HG03039 (cell line): ENCODE results near the gene SRSF10.
"Not testable (repeated sequence)": the region's sequence is repeated elsewhere in the genome, so short reads cannot be mapped to it uniquely, and the experiment has no call there.

ENCODE experiments used
- ATAC-seq: cut with Tn5 transposase; IDR thresholded peaks from one replicate; pipeline ENCODE4 v1.9.1; 2021; ENCODE audit warnings: mild to moderate bottlenecking, moderate library complexity; ENCODE audit not compliant: unreplicated experiment

The SRSF10 gene

DNA sequence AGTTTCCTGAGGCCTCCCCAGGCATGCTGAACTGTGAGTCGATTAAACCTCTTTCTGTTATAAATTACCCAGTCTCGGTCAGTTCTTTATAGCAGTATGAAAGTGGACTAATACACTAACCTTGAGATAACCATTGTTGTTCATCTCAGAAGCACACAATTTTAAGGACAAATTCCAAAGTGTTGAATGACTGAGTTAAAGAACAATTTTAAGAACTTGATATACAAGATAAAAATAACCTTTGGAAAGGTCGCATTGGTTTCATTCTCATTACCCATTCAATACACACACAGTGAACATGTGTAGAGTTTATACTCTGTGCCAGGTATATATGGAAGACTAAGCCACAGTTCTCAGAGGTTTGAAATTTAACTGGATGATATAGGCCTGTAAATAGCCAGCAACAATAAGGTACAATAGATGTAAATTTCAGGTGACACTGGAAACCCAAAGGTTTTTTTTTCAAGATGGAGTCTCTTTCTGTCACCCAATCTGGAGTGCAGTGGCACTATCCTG lies 19.1 kb upstream of the SRSF10 start:
- ATAC-seq = no peak

DNA sequence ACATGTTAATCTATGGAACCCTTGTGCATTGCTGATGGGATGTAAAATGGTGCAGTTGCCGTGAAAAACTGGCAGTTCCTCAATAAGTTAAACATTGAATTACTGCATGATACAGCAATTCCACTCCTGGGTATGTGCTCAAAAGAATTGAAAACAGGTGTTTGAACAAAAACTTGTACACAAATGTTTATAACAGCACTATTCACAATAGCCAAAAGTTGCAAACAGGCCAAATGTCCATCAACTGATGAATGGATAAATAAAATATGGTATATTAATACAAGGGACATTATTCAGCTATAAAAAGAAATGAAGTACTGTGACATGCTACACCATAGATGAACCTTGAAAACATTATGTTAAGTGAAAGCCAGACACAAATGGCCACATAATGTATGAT lies 17.7 kb upstream of the SRSF10 start:
- ATAC-seq = no peak

DNA sequence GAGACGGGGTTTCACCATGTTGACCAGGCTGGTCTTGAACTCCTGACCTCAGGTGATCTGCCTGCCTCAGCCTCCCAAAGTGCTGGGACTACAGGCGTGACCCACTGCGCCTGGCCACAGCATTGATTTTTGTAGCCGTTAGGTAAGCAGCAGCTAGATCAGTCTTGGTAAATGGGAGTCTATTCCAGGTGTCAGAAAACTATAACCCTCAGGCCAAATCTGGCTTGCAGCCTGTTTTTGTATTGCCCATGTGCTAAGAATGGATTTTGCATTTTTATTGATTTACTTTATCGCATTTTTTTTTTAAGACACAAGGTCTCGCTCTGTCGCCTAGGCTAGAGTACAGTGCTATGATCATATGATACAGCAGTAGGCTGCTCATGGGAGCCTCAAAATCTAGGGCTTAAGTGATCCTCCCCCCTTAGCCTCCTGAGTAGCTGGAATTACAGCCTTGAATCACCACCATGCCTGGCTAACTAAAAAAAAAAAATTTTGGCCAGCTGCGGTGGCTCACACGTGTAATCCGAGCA lies 16.6 kb upstream of the SRSF10 start:
- no peak for ATAC-seq

DNA sequence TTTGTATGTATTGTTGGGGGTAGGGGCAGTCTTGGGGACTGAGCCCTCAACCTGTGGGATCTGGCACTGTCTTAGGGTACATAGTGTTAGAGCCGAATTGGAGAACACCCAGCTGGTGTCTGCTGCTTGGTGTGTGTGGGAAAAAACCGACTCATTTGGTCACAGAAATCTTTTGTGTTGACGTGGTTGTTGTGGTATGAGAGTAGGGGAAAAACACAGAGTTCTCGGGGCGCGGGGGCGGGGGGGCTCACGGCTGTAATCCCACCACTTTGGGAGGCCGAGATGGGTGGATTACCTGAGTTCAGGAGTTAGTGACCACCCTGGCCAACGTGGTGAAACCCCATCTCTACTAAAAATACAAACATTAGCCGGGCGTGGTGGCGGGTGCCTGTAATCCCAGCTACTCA lies 15.3 kb upstream of the SRSF10 start:
- ATAC-seq = no peak

DNA sequence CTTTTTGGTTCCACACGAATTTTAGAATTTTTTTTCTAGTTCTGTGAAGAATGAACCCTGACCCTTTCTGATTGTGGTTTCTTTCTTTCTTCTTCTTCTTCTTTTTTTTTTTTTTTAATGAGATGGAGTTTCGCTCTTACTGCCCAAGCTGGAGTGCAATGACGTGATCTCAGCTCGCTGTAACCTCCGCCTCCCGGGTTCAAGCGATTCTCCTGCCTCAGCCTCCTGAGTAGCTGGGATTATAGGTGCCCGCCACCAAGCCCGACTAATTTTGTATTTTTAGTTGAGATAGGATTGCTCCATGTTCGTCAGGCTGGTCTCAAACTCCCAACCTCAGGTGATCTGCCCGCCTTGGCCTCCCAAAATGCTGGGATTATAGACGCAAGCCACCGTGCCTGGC lies 11.9 kb upstream of the SRSF10 start:
- not testable (repeated sequence) for ATAC-seq

DNA sequence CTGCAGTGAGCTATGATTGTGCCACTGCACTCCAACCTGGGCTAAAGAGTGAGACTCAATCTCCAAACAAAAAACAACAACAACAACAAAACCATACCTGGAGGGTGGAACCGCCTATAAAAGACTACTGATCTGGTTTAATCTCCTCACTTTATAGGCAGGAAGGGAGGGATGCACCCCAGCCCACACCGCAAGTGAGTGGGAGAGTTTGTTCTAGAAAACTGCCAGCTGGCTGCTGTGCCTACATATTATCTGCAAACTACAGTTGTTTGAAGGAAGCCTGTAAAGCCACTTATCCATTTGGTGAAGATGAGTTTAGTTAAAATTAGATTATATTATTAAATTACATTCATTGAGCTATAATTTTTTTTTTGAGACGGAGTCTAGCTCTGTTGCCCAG lies 9.1 kb upstream of the SRSF10 start:
- ATAC-seq = no peak

DNA sequence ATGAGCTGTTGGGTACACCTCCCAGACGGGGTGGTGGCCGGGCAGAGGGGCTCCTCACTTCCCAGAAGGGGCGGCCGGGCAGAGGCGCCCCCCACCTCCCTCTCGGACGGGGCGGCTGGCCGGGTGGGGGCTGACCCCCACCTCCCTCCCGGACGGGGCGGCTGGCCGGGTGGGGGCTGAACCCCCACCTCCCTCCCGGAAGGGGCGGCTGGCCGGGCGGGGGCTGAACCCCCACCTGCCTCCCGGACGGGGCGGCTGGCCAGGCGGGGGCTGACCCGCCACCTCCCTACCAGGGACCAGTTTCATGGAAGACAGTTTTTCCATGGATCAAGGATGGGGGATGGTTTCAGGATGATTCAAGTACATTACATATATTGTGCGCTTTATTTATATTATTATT lies 6.9 kb upstream of the SRSF10 start:
- not testable (repeated sequence) for ATAC-seq

DNA sequence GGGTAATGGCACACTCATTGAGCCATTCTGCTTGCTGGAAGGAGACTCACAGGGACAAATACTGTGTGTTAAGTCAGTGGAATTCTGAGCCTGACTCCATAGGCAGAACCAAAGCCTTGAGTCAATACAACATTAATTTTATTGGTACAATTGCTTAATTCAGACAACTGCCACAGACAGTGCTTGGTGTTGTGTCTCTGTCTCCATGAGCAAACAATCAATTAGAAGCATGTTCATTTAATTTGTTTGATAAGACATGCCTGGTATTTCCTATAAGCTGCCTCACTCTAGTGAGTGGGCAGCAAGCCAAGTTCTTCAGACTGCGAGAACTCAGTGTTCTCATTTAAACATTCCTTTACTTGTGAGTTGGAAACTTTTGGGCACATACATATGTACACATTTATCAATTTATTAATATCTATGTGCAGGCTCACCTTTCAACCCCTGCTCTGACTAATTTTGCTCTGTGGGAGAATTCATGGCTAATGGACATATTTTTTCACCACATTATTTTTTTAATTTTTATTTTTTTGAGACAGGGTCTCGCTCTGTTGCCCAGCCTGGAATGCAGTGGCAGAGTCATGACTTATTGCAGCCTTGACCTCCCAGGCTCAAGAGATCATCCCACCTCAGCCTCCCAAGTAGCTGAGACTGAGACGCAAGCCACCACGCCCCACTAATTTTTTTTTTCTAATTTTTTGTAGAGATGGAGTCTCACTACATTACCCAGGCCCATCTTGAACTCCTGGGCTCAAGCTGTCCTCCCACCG lies 4.5 kb upstream of the SRSF10 start:
- ATAC-seq = no peak

DNA sequence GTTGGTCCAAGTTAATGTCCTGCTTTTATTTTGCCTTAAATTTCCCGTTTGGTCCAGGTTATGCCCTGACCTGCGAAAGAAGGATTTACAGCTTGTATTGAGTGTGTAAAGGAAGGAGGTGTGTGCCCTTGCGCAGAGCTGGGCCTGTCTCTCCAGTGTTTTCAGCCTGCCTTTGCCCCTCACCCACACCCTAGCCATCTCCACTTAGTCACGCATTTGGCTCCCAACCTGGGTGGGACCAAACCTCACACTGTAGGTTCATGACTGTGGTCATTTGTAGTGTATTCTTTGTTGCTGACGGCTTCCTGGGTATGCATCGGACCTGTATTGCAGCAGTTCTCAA lies 572 bp upstream of the SRSF10 start:
- peak; percentile 31 for ATAC-seq

DNA sequence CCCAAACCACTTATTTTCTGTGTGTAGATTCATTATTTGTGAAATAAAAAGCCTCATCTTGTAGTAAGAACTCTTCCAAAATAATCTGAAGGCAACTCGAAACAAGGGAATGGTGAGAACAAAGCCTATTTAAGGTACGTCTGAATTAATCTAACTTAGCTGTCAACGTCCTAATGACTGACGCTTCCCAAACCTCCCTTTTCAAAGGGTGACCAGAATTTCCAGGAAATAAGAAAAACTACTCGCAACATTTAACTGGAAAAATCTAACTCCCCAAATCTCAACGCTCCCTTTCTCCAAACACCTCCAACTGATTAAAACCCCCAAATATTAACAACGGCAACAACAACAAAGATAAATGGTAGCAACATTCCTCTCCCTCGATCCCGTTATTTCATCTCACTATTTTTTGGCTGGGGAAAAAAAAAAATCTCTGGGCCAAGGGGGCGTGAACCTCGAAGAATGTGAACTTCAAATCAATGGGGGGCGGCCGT lies 693 bp downstream of the SRSF10 start:
- no peak for ATAC-seq

DNA sequence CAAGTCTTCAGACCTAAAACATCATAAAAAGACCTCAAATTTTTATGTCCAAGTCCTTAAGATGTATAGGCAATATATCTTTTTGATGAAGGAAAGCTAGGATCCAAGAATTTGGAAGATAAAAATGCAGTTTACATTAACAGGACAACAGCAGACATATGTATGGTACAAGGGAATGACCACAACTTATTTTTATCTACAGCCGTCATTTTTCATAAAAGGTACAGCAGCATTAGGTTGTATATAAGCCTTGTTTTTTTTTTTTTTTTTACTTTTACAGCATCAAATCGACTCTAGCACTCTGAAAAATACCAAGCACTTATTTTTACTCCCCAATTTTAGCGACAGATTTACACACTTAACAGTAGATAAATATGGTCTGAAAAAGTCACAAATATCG lies 1.3 kb downstream of the SRSF10 start:
- ATAC-seq = no peak

DNA sequence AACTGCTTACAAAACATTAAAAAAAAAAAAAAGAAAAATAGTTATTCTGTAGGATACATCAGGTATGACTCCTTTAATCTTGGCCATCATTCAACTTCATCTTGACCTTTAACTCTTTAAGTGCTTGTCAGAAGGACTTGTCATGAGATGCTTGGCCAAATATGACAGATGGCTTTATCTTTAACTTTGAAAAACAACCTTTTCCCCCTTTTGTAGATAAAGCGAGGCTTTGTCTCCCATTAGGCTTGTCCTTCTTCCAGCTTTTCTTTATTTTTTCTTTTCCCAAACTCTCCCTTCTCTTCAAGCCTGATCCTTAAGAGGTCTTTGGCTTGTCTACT lies 2.3 kb downstream of the SRSF10 start:
- no peak for ATAC-seq

DNA sequence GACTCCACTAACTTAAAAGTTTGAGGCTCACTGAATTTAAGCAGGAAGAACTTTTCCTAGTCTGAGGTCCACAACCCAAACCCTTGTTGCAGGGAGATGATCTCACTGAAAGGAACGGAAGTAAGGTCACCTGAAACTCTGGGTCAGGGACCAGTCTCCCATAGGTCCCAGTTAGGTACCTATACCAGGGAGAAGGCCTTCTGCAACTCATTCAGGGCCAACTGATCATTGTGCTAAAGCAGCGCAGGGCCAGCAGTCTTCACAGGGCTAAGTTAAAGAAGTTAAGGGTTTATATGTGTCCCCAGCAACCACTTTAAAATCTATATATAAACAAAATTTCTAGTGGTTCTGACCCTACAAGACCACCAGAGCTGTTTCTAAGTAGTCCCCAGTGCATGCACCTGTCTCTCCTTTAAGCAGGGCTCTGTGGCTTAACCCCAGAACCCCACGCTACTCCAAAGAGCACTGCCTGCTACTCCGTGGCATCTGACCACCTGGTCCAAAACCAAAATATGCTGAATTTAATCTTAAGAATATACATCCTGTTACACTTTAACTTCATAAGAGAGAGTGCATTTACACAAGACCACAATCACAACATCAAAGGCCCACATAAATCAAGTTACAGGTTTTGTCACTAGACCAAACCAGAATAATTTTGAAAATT lies 2.8 kb downstream of the SRSF10 start:
- ATAC-seq = no peak

DNA sequence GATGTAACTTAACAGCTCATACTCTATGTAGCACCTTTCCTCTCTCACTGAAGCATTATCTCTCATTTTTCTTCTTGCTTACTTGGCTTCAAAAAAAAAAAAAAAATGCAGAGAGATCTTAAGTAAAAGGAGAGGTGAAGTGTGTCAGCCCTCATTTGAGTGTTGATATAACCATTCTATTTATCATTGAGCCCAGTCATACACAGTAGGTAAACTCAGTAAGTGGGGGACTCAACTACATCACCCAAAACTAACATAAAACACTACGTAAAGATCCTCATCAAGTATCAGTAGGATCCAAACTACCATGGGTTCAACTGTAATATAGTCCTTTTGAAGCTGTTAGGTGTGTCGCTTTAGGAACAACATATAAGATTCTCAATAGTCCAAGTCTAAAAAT lies 12.3 kb downstream of the SRSF10 start:
- ATAC-seq = no peak

DNA sequence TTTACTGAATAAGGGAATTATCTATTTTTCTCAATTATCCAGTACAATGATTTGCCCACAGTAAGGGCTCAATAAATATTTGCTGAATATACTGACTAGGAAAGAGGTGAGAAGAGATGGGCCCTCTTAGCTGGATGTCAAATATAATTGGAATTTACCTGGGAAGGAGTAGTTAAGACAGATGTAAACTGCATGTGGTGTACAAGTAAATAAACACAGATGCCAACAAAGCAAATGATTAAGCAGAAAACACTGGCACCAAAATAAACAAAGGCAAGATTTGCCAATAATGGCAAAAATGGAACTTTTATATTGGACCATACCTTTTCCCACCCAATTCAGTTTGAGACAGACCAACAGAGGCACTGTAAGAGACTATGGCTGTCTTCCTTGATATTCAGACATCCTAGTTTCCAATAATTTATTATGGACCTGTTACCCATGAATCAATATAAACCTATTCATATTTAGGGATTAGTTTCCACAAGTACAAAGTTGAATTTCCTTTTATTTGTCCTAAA lies 13.1 kb downstream of the SRSF10 start:
- no peak for ATAC-seq

DNA sequence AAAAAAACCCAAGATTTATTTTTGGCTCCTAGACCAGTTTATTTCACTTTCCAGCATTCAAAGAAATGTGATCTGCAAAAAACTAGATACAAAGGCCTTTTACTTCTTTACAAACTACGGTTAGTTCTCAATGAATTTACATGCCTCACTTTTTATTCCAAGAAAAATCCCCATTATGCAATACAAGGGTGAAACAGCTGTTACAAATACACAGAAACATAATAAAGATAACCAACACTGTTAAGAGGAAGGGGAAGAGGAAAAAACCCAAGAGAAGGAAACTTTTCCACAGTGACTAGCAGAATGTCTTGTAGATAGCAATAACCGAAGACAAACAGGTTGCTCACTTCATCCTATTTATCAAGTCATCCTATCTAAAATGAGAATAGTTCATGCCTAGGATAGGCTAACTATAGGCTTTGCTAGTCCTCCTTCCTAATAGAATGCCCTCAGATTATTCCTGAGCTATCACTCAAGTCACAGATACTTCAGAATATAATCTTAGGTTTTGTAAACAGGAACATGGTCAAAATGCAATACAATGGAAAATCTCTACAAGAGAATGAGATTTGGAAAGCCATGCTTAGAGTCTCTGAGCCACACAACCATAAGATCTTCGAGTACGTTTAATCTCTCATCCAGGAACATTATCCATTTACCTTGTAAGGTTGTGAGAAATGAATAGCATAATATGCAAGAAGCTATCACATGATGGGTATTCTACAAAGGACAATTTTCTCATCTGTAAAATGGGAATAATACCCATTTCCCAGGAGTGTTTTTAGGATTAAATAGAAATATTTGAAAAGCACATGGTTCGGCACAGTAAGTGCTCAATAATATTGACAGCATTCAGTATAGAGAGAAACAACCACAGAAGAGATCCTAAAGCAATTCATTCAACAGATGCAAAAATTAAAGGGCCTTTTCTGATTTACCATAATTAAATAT lies 15.1 kb downstream of the SRSF10 start:
- no peak for ATAC-seq

DNA sequence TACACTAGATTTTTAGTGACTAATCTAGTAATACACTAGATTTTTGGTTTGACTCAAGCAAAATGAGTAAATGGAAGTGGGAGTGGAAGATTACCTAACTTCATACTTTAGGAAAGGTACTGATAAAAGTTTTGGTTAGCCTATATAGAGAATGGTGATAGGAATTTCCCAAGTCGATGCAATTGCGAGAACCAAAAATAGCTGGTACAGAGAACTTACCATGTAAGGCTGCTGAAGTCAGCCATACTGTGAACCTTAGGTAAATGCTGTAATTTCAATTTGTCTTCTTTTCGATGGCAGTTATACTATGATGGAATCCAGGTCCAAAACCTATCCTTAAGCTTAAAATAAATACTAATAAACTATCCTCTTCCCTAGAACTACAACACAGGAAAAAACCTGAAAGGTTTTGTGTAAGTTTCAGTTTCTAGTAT lies 15.9 kb downstream of the SRSF10 start:
- ATAC-seq = no peak

DNA sequence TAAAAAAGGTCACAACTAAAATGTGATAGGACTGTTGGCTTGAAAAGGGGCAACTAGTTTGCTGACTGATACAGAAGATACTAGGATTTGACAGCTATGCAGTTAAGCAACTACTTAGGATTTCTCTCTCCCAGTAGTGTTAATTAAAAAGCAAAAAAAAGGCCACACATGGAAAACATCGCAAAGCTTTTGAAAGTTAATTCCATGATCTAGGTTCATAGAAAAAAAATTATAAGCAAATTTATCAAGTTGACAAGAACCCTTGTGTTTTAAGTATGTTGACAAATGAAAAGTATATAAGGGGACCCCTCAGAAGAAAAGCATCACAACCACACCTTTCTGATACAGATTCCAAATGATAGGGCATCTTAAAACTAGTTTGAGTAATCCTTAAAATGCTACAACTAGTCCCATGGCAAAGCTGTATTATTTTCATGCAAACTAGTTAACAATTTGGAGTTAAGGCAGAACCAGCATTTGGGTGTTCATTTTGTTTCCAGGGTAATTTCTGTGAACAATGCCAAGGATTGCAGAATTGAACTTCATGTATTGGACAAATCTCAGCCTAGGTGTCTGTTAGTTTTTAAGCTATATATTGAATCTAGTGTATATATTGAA lies 16.4 kb downstream of the SRSF10 start:
- no peak for ATAC-seq

DNA sequence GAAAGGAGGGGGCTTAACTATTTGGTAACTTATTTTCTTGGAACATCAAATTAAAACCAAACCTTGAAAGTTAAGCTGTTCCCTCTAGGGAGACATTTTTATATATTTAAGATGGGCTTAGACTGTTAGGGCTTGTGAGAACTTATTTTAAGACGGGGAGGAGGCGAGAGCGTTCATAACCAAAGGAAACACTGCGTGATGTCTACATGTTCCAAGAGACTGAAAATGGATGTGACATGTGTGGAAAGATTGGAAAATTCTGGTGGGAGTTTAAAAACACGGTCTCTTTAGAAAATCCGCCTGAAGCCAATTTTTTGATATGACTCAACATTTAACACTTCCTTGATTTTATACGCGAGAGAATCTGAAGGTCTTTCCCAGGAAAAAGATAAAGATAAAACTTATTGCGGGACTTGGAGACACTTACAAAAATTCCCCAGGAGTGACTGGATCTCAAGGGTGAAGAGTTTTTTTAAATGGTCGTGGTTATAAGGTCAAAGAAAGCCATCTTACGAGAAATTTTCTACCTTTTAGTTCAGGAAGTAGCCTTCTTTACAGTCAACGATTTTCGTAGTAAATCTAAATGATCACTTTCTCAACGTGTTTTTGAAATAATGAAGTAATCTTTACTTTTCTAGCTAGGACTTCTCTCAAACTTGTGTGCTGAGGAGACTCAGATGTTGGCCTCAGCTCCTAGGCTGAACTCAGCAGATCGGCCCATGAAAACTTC lies 19.7 kb downstream of the SRSF10 start:
- ATAC-seq = no peak
